Activated CD8-positive, alpha-beta memory T cell treated with anti-CD3 and anti-CD28 coated beads for 36 hours (primary cell): ENCODE results near the gene CTNNBIP1. TPM values are rescaled to one million over a fixed set of nuclear protein-coding genes. Genes with fewer than 3 reads are reported as not detected.

ENCODE experiments used
- CTCF ChIA-PET: fragments of 350-600 bp; sonication (Branson Sonifier 250); formaldehyde crosslinking; loops from one replicate; lab custom pipeline; 2021; ENCODE audit warnings: antibody characterized with exemption; lab: Charles Lee
- POLR2A ChIA-PET: fragments of 350-600 bp; sonication (Branson Sonifier 250); formaldehyde crosslinking; loops from one replicate; lab custom pipeline; 2021; ENCODE audit warnings: antibody characterized with exemption; lab: Charles Lee
- total RNA-seq, 2 experiments: library from RNA; stranded (reverse); gene quantifications; one replicate each; pipeline ENCODE4 v1.2.3, GENCODE V29; 2021

Gene CTNNBIP1
- total RNA-seq, 2 experiments from 2014 or later, result 7.9 to 9.0 TPM

DNA sequence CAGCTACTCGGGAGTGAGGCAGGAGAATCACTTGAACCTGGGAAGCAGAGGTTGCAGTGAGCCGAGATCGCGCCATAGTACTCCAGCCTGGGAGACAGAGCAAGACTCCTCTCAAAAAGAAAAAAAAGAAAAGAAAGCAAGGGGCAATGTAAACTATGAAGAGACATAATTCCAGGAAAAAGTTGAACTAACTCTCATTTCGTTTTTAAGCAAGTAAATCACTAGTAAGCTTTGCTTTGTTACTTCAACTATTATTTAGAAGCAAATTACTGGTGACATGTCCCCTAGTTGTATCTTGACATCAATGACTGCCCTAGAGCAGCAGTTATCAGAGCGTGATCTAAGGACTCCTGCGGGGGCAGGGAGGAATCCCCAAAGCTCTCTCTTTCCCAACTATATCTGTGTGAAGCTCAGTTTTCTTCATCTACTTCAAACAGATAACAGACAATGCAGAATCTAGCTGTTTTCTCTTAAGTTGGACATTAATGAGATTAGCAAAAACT lies 105.0 kb downstream of the CTNNBIP1 start:
- ChIA-PET CTCF (interaction anchor here (1.1 kb wide), 1 partner anchor 20 kb away, joined by 5 read pairs; no protein-coding TSS in a partner anchor), POLR2A (no interaction called here)

DNA sequence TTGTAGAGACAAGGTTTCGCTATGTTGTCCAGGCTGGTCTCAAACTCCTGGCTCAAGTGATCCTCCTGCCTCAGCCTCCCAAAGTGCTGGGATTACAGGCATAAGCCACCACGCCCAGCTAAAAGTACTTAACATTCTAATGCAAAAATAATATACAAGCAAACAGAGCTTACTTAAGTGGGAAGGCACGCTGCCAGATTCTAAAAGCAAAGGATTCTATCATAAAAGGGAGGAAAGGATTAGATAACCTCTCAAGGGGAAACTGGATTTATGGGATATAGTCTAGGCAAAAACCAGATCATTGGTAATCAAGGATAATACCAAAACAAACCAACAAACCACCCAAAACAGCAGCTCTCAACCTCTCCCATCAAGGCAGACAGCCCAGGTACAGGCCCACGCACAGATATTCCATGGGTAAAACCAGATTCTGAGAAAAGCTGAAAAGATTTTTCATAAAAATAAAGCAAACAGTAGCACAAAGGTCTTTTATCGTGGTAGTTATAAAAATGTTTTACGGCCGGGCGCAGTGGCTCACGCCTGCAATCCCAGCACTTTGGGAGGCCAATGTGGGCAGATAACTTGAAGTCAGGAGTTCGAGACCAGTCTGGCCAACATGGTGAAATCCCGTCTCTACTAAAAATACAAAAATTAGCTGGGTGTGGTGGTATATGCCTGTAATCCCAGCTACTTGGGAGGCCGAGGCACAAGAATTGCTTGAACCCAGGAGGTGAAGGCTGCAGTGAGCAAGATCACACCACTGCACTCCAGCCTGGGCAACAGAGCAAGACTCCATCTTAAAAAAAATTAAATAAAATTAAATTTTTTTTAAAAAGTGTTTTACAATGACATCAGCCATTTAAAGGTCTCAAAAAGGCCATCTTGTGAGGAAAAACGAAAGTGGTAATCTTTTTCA lies 106.8 kb downstream of the CTNNBIP1 start:
- ChIA-PET POLR2A (interaction anchor here (0.6 kb wide), 1 partner anchor 10 kb away, joined by 3 read pairs; no protein-coding TSS in a partner anchor), CTCF (interaction anchor here (0.6 kb wide), 1 partner anchor 140 kb away, joined by 3 read pairs; the partner anchor contains the start of genes LZIC and NMNAT1)

DNA sequence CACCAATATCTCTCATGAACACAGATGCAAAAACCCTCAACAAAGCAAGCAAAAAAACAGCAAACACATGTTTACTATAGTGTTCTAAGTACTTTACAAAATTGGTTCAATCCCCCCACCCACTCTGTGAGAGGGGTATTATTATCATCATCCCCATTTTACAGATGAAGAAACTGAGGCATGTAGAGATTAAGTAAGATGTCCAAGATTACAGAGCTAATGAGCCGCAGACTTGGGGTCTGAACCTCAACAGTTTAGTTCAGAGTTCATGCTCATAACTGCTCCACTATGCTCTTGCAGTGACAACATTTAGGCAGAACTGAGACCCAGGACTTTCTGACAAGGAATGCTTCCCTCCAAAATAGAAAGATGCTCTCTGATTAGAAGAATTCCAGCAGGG lies 108.2 kb downstream of the CTNNBIP1 start:
- POLR2A ChIA-PET, result no interaction called here
- CTCF ChIA-PET, result interaction anchor here (0.7 to 2.8 kb wide), 2 partner anchors 17 to 173 kb away, joined by 3 to 11 read pairs; no protein-coding TSS in a partner anchor

Other genes with a start within 250 kb of the CTNNBIP1 start
- 10 to 100 TPM; 38.8 to 40.8 TPM for gene CLSTN1, start 86.3 kb downstream of the CTNNBIP1 start, total RNA-seq
- gene LZIC, start 33.1 kb upstream of the CTNNBIP1 start, total RNA-seq, result 10 to 100 TPM; 28.7 to 34.0 TPM
- 10 to 100 TPM; 11.3 to 13.8 TPM for gene NMNAT1, start 33.2 kb upstream of the CTNNBIP1 start, total RNA-seq
- not detected for gene RBP7, start 87.0 kb upstream of the CTNNBIP1 start, total RNA-seq
- 10 to 100 TPM; 37.8 to 38.4 TPM for gene UBE4B, start 122.7 kb upstream of the CTNNBIP1 start, total RNA-seq